HEK293T (cell line): ENCODE data around the gene RNF26.

Experiments
- CTCF ChIA-PET: fragments of 350-600 bp; formaldehyde crosslinking; extraction: SDS; loops from one replicate; lab custom pipeline; 2021; ENCODE audit warnings: antibody characterized with exemption, inconsistent platforms; lab: Yijun Ruan, JAX
- POLR2A ChIA-PET: fragments of 350-600 bp; formaldehyde crosslinking; extraction: SDS; loops from one replicate; lab custom pipeline; 2020; ENCODE audit warnings: antibody characterized with exemption, inconsistent platforms; lab: Yijun Ruan, JAX
- DNase-seq: peaks from one replicate; pipeline ENCODE4 v3.0.0; 2012; ENCODE audit warnings: mixed read lengths; ENCODE audit errors: extremely low spot score
- ARNT ChIP-seq: fragments of 450-650 bp; IDR thresholded peaks from 2 replicates; pipeline ENCODE4 v1.6.1; 2017; ENCODE audit warnings: mild to moderate bottlenecking
- BHLHE40 ChIP-seq: fragments of 450-650 bp; IDR thresholded peaks from 2 replicates; pipeline ENCODE4 v1.6.1; 2016; ENCODE audit warnings: mild to moderate bottlenecking, moderate library complexity, borderline replicate concordance
- CTBP1 ChIP-seq: fragments of 450-650 bp; IDR thresholded peaks from 2 replicates; pipeline ENCODE4 v1.6.1; 2016; ENCODE audit warnings: borderline replicate concordance
- ELF4 ChIP-seq: fragments of 450-650 bp; IDR thresholded peaks from 2 replicates; pipeline ENCODE4 v1.6.1; 2017; ENCODE audit warnings: antibody characterized with exemption
- FOXA1 ChIP-seq: fragments of 450-650 bp; IDR thresholded peaks from 2 replicates; pipeline ENCODE4 v1.6.1; 2016; ENCODE audit warnings: mild to moderate bottlenecking
- FOXK2 ChIP-seq: fragments of 450-650 bp; IDR thresholded peaks from 2 replicates; pipeline ENCODE4 v1.6.1; 2016; ENCODE audit warnings: mild to moderate bottlenecking
- FOXM1 ChIP-seq: fragments of 450-650 bp; IDR thresholded peaks from 2 replicates; pipeline ENCODE4 v1.6.1; 2017; ENCODE audit warnings: mild to moderate bottlenecking, borderline replicate concordance
- HDGF ChIP-seq: fragments of 450-650 bp; IDR thresholded peaks from 2 replicates; pipeline ENCODE4 v1.6.1; 2017; ENCODE audit warnings: antibody characterized with exemption, borderline replicate concordance
- L3MBTL2 ChIP-seq: fragments of 450-650 bp; conservative IDR thresholded peaks from 2 replicates; pipeline ENCODE4 v1.6.1; 2016; ENCODE audit warnings: mild to moderate bottlenecking
- LEF1 ChIP-seq: fragments of 450-650 bp; IDR thresholded peaks from 2 replicates; pipeline ENCODE4 v1.6.1; 2017; ENCODE audit warnings: mild to moderate bottlenecking, borderline replicate concordance
- NFRKB ChIP-seq: fragments of 450-650 bp; IDR thresholded peaks from 2 replicates; pipeline ENCODE4 v1.6.1; 2016; ENCODE audit warnings: mild to moderate bottlenecking, moderate library complexity
- PKNOX1 ChIP-seq: fragments of 450-650 bp; IDR thresholded peaks from 2 replicates; pipeline ENCODE4 v1.6.1; 2016
- SP1 ChIP-seq: fragments of 450-650 bp; IDR thresholded peaks from 2 replicates; pipeline ENCODE4 v1.6.1; 2017
- SUZ12 ChIP-seq: fragments of 450-650 bp; IDR thresholded peaks from 2 replicates; pipeline ENCODE4 v1.6.1; 2016; ENCODE audit warnings: mild to moderate bottlenecking
- TARDBP ChIP-seq: fragments of 450-650 bp; IDR thresholded peaks from 2 replicates; pipeline ENCODE4 v1.6.1; 2016
- ZNF384 ChIP-seq: fragments of 450-650 bp; IDR thresholded peaks from 2 replicates; pipeline ENCODE4 v1.6.1; 2016

The RNF26 gene

DNA sequence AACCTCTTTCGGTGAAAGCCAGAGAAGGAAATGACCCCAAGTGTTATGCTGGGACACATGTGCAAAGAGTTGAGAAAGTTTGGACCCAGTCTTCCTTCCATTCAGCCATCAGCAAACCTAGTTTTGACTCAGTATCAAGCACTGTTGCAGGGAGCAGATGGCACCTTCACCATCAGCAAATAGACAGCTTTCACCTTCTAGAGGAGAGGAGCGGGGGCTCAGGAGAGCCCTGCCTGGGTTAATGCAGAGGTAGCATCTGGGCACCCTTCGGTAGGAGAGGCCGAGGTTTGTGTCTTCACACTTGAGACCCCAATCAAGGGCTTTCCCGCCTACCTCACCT is 28.4 kb downstream of the RNF26 start:
- ChIA-PET POLR2A (interaction anchor here (1.4 kb wide), 1 partner anchor 24 kb away, joined by 4 read pairs; no protein-coding TSS in a partner anchor), CTCF (interaction anchor here (0.7 to 2.4 kb wide), 4 partner anchors 18 to 216 kb away, joined by 4 to 11 read pairs (median 8); partner anchors contain the start of gene USP2)
- no peak for TF ChIP-seq SP1
- no peak for TF ChIP-seq FOXM1
- TF ChIP-seq L3MBTL2, result no peak; the same call in 1 of the 2 replicates
- no peak for TF ChIP-seq HDGF
- no peak for TF ChIP-seq FOXA1
- no peak for TF ChIP-seq FOXK2
- no peak for TF ChIP-seq NFRKB
- TF ChIP-seq ZNF384, result no peak
- no peak for TF ChIP-seq CTBP1
- TF ChIP-seq ELF4, result no peak
- no peak for TF ChIP-seq SUZ12
- TF ChIP-seq PKNOX1, result no peak
- TF ChIP-seq TARDBP, result no peak
- TF ChIP-seq LEF1, result no peak
- no peak for TF ChIP-seq ARNT
- TF ChIP-seq BHLHE40, result no peak
- DNase-seq, result no peak

DNA sequence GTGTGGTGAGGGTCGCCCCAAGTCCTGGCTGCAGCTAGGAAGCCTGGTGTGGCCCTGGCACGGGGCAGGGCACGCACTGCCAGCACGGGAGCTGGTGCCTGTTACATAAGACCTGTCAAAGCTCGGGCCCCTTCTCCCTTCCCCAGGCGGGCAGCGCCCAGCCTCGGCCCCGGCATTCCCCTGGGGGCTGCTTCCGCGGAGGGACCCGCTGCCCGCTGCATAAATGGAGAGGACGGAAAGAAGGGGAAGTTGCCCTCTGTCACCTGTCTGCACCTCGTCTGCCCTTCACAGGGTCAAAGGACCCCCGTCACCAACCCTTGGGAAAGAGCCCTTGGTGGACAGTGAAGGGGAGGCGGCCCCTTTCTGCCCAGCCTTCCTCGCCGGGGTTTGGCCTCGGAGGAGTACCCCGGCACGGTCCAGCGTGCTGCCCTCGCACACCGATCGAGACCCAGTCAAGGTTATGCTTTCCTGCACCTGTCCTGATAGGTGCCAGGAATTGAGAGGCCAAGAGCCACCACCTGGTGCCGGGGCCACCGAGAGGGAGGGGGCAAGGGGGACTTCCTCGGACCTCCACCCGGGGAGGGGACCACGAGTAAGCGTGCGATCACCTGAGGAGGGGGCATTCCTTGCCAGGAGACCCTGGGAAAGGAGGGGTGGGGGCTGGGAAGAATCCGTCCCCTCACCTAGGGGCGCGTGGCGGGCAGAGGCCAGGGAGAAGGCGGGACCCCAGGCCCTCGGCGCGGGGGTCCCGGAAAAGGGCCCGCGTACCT is 28.9 kb downstream of the RNF26 start:
- POLR2A ChIA-PET, result no interaction called here
- DNase-seq, result no peak
- no peak for TF ChIP-seq NFRKB
- TF ChIP-seq SP1, result no peak
- TF ChIP-seq CTBP1, result no peak
- CTCF ChIA-PET, result interaction anchor here (0.7 to 2.3 kb wide), 3 partner anchors 23 to 216 kb away, joined by 4 to 11 read pairs (median 8); no protein-coding TSS in a partner anchor

DNA sequence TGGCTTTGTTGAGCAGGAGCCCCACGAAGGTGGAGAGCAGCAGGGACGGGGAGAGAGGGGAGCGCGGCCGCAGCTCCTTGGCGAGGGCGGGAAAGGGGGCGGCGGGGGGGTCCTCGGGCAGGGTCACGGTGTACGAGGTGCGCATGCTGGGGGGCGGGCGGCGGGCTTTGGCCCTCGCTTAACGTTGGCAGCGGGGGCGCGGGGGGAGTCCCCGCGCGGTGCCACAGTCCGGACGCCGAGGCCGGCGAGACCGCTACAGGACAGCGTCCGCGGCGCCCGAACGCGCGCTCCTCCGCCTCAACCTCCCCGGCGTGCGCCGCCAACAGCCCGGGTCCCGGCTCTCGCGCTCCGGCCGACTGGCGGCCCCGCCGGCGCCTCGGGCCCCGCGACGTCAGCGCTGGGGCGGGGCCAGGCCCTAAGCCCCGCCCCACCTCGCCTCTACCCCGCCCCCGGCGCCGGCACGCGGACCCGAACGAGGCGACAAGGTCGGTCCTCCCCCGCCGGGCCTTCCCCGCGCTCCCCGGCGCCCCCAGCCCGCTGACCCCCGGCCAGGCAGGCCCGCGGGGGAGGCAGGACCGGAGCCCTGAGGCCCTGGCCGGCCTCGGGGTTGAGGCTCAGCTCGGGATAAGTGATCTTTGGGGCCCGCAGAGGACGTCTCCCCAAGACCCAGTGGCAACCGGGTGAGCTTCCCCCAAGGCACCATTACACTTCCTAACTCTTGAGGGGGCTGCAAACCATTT is 29.7 kb downstream of the RNF26 start:
- DNase-seq, result peak; percentile 93
- CTCF ChIA-PET, result interaction anchor here (1.3 to 1.6 kb wide), 4 partner anchors 8 to 26 kb away, joined by 3 to 7 read pairs (median 4); partner anchors contain the start of gene C1QTNF5
- POLR2A ChIA-PET, result interaction anchor here (1.6 kb wide), 1 partner anchor 30 kb away, joined by 4 read pairs; the partner anchor contains the start of gene RNF26
- TF ChIP-seq L3MBTL2 (peak; percentile 32; the same call in 1 of the 2 replicates), HDGF (no peak), FOXK2 (no peak)

GRCh38 chr11:119365071-119365591 is 30.8 kb downstream of the RNF26 start:
- TF ChIP-seq L3MBTL2, result no peak
- TF ChIP-seq NFRKB, result no peak
- TF ChIP-seq SUZ12, result no peak
- no peak for TF ChIP-seq SP1
- TF ChIP-seq BHLHE40, result no peak
- no peak for TF ChIP-seq CTBP1
- no peak for TF ChIP-seq ZNF384
- no peak for TF ChIP-seq ARNT
- TF ChIP-seq LEF1, result no peak
- TF ChIP-seq FOXA1, result no peak
- no peak for TF ChIP-seq FOXM1
- TF ChIP-seq FOXK2, result no peak
- TF ChIP-seq PKNOX1, result no peak
- DNase-seq, result no peak
- ChIA-PET CTCF (interaction anchor here (0.5 to 1.6 kb wide), 6 partner anchors 9 to 793 kb away, joined by 3 to 7 read pairs (median 4); partner anchors contain the start of gene C1QTNF5), POLR2A (interaction anchor here (1.6 kb wide), 1 partner anchor 31 kb away, joined by 4 read pairs; the partner anchor contains the start of gene RNF26)

DNA sequence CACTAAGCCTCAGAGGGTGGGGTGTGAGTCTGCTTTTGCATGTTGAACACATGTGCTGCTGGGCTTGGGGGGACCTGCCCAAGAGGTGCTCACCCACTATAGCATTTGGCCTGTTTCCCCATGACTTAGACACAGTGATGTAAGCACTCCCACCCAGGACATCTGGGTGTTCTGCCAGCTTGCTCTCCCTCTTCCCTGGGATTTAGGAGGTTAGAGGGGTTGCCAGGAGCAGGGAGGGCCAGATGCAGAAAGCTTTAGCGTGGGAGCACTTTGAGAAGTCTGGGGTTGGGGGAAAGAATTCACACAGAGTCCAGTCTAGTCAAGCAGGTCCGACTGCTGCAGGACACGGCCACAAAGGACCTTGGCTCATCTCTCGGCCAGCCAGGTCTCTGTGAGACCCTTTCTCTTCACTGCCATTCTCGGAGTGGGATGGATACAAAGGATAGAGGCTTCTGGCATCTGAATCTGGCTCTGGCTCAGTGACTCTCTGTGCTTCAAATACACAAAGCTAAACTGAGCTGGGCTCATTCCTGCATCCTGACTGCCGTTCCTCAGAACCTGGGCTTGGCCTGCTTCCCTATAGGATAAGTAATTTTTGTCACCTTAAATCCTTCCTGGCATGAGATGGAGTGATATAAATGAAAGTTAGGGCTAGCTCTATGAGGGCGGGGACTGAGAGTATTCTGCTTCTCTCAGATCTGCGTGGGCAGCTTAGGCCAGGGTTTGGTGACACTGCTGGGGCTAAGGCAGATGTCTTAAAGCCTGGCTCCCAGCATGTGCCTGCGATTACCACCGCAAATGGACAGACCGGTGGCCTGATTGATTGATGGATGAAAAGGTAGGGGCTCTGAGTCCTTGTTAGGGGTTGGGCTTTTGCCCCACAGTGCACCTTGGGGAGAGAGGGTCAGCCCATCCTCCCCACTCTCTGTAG is 32.6 kb downstream of the RNF26 start:
- TF ChIP-seq BHLHE40 (no peak), ZNF384 (no peak), HDGF (no peak), LEF1 (no peak), ELF4 (no peak), L3MBTL2 (no peak)
- POLR2A ChIA-PET, result interaction anchor here (0.9 to 2.2 kb wide), 2 partner anchors 14 to 29 kb away, joined by 3 to 7 read pairs; partner anchors contain the start of gene USP2
- CTCF ChIA-PET, result interaction anchor here (1.1 kb wide), 1 partner anchor 108 kb away, joined by 3 read pairs; no protein-coding TSS in a partner anchor
- DNase-seq, result no peak

GRCh38 chr11:119367661-119368120 is 33.4 kb downstream of the RNF26 start:
- ChIA-PET CTCF (interaction anchor here (1.1 to 2.0 kb wide), 5 partner anchors 14 to 107 kb away, joined by 3 to 12 read pairs (median 4); partner anchors contain the start of genes C1QTNF5 and USP2), POLR2A (interaction anchor here (0.9 to 2.2 kb wide), 4 partner anchors 11 to 30 kb away, joined by 3 to 7 read pairs (median 4); partner anchors contain the start of gene USP2)
- DNase-seq, result no peak
- TF ChIP-seq L3MBTL2, result no peak
- TF ChIP-seq HDGF, result no peak
